GM10266 (cell line): ENCODE data around the gene SLC31A1.

Source experiments
- DNase-seq: peaks from one replicate; pipeline ENCODE4 v3.0.0; 2012; ENCODE audit errors: extremely low spot score
- TF ChIP-seq, protein P1 (sequence below): IDR thresholded peaks from 2 replicates; pipeline ENCODE4 v1.5.1; 2012; ENCODE audit warnings: mild to moderate bottlenecking, low read depth; ENCODE audit not compliant: control insufficient read depth, insufficient read depth; ENCODE audit errors: missing control alignments

Gene SLC31A1

GRCh38 chr9:113307396-113307975 is 86.1 kb downstream of the SLC31A1 start:
- no peak for DNase-seq
- TF ChIP-seq, protein P1, sequence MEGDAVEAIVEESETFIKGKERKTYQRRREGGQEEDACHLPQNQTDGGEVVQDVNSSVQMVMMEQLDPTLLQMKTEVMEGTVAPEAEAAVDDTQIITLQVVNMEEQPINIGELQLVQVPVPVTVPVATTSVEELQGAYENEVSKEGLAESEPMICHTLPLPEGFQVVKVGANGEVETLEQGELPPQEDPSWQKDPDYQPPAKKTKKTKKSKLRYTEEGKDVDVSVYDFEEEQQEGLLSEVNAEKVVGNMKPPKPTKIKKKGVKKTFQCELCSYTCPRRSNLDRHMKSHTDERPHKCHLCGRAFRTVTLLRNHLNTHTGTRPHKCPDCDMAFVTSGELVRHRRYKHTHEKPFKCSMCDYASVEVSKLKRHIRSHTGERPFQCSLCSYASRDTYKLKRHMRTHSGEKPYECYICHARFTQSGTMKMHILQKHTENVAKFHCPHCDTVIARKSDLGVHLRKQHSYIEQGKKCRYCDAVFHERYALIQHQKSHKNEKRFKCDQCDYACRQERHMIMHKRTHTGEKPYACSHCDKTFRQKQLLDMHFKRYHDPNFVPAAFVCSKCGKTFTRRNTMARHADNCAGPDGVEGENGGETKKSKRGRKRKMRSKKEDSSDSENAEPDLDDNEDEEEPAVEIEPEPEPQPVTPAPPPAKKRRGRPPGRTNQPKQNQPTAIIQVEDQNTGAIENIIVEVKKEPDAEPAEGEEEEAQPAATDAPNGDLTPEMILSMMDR, result no peak

DNA sequence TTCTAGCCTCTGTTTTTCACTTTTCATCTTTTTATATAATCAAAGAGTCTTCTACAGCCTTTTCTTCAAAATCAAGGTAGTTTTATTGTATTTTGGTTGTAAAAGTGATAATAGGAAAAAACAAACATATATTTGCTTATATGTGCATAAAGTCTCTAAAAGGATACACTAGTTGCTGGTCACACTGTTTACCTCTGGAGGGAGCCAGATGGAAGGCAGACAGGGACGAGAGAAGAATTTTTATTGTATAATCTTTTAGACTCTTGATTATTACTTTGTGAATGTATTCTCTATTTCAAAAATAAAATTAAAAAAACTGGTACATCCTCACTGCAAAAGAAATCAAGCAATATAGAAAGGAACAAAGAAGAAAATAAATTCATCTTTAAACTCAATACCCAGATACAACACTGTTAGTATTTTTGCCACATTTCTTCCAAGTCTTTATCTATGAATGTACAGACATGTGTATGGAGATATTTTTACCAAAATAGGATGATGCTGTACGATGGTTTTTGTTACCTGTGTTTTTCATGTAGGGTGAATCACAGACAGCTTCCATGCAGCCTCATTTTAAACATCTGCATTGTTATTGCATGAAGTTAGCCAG is 88.0 kb downstream of the SLC31A1 start:
- TF ChIP-seq, protein P1, result peak; percentile 63
- peak; percentile 63 for DNase-seq

DNA sequence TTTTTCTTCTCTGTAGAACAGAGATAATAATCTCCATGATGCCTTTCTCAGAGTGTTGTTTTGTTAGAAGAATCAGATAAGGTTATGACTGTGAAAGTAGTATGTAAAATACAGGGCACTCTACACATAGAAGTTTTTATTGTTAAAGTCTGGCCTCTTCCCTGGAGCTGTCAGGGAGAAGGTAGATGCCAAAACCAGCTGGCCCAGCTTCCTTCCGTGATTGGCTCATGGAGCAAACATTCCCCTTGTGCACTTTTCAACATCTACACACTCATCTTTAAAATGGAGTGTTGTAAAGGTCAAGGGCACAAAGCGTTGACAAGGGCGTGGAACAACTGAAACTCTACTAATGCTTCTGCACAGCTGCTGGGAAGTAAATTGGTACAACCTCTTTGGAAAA is 89.2 kb downstream of the SLC31A1 start:
- no peak for DNase-seq
- TF ChIP-seq, protein P1, result no peak

DNA sequence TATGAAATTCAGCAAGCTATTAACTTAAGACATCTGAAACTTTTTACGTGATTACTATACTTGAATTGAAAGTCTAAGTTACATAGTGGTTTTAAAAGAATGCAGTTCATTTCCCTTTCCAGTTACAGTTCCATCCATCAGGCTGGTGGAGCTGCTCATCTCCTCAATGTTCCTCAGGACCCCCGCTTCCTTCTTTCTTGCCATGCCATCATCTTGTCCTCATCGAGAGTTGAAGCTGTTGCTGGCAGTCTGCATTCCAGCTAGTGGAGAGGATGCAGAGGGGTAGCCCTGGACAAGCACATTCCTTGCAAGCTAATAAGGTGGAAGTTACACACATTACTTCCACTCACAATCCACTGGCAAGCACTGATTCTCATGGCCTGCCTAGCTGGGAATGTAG is 90.6 kb downstream of the SLC31A1 start:
- no peak for DNase-seq
- TF ChIP-seq, protein P1, result no peak

- no peak for DNase-seq
Observed at GRCh38 chr9:113313261-113313660, 91.9 kb downstream of the SLC31A1 start.

More at GRCh38 chr9:113313261-113313660, 91.9 kb downstream of the SLC31A1 start:
- TF ChIP-seq, protein P1, result no peak
